ENCODE measurements around the gene ATM.

The ATM gene, protein sequence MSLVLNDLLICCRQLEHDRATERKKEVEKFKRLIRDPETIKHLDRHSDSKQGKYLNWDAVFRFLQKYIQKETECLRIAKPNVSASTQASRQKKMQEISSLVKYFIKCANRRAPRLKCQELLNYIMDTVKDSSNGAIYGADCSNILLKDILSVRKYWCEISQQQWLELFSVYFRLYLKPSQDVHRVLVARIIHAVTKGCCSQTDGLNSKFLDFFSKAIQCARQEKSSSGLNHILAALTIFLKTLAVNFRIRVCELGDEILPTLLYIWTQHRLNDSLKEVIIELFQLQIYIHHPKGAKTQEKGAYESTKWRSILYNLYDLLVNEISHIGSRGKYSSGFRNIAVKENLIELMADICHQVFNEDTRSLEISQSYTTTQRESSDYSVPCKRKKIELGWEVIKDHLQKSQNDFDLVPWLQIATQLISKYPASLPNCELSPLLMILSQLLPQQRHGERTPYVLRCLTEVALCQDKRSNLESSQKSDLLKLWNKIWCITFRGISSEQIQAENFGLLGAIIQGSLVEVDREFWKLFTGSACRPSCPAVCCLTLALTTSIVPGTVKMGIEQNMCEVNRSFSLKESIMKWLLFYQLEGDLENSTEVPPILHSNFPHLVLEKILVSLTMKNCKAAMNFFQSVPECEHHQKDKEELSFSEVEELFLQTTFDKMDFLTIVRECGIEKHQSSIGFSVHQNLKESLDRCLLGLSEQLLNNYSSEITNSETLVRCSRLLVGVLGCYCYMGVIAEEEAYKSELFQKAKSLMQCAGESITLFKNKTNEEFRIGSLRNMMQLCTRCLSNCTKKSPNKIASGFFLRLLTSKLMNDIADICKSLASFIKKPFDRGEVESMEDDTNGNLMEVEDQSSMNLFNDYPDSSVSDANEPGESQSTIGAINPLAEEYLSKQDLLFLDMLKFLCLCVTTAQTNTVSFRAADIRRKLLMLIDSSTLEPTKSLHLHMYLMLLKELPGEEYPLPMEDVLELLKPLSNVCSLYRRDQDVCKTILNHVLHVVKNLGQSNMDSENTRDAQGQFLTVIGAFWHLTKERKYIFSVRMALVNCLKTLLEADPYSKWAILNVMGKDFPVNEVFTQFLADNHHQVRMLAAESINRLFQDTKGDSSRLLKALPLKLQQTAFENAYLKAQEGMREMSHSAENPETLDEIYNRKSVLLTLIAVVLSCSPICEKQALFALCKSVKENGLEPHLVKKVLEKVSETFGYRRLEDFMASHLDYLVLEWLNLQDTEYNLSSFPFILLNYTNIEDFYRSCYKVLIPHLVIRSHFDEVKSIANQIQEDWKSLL (N-terminal part only)

DNA sequence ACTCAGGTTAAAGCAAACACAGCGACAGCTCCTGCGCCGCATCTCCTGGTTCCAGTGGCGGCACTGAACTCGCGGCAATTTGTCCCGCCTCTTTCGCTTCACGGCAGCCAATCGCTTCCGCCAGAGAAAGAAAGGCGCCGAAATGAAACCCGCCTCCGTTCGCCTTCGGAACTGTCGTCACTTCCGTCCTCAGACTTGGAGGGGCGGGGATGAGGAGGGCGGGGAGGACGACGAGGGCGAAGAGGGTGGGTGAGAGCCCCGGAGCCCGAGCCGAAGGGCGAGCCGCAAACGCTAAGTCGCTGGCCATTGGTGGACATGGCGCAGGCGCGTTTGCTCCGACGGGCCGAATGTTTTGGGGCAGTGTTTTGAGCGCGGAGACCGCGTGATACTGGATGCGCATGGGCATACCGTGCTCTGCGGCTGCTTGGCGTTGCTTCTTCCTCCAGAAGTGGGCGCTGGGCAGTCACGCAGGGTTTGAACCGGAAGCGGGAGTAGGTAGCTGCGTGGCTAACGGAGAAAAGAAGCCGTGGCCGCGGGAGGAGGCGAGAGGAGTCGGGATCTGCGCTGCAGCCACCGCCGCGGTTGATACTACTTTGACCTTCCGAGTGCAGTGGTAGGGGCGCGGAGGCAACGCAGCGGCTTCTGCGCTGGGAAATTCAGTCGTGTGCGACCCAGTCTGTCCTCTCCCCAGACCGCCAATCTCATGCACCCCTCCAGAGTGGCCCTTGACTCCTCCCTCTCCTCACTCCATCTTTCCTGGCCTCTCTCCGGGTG is at the start of gene ATM, which contains the start of gene NPAT:
ATM (plus strand) TSS at position 494 of the 774 bp plus-strand sequence. CDS start 4,558 bp downstream, outside the sequence.
NPAT (minus strand) TSS at position 65 of the 774 bp plus-strand sequence. CDS start 102 bp downstream, outside the sequence.
- peak; percentile 95 to 98 for DNase-seq

DNA sequence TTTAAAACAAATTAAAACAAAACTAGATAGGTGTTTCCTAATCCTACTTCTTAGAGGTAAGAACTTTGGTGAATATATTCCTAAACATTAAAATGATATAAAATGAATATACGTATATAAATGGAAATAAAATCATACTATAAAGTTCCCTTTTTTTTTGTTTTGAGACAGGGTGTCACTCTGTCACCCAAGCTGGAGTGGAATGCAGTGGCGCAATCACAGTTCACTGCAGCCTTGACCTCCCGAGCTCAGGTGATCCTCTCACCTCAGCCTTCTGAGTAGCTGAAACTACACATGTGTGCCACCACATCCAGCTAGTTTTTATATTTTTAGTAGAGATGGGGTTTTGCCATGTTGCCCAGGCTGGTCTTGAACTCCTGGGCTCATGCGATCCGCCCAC is 45.3 kb upstream of the ATM start:
- no peak for DNase-seq

GRCh38 chr11:108193725-108194124 is 29.1 kb upstream of the ATM start:
- no peak for DNase-seq

DNA sequence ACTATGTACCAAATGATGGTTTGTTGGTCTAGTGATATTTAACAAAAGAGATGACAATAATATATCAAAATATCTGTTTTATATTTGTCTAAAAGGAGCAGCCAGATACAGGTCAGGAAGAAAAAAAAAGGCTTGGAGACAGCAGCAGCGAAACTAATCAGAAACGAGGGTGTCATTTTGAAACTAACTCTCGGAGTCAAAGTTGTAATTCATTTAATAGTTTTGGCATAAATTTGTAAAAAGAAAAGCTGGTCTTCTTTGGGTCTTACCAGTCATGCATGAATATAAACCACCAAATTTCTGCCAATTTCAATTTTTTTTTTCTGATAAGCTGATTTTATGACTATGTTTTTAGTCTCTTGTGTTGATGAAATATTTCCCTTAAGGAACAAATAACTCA is 26.0 kb upstream of the ATM start:
- no peak for DNase-seq

DNA sequence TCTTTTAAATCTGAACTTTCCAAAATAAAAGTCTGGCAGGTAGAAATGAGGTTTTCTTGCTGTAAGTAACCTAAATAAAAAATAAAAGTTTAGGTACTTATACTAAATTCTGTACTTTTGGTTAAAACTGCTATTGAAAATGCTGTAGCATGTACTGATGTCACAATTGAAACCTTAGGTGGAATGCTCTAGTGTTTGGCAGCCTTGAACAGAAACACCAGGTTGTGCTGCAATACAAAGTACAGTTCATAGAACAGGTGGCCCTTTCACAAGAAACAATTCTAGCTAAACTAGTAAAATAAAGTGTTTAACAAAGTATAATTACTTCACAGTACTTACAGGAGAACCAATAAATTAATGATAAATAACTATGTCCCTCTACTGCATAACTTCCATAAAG is 25.5 kb upstream of the ATM start:
- no peak for DNase-seq

- DNase-seq, result no peak
Measured at GRCh38 chr11:108198833-108199232, 24.0 kb upstream of the ATM start.

DNA sequence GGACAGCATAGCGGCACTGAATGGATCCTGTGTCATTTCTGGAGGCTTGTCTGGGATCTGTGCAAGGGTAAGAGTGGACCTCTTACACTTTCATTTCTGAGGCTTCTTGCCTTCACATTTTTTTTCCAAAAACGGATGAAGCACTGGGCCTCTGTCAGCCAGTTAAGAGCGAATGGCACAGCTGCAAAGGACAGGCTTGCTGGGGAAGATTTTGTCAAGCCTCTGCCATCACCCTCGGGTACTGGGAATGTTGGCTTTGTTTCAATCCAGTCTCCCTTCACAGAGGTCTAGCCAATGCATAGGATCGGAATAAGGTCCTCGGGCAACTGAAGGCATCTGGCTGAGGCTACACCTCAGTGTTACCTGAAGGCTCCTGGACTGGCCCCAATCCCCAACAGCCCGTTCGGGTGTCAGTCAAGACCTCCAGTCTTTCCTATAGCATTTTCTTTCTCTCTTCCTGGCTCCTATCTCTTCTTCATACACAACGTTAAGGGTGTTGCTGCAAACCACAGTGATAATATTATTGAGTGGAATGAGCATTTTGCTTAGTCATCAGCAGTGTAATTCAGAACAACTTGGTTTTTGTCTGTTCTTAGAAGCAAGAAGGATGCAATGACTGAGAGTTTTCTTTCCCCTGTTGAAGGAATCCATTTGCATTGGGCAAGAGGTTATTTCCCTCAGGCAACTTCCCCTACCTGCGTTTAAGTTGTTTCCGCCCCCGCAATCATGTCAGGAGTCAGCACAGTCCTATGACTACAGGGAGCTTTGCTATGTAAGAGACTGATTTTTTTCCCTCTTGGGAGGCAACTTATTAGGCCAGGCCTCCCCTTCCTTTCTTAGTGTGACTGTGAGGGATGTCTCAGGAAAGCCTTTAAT is 23.2 kb upstream of the ATM start:
- DNase-seq, result peak; percentile 63 to 67

DNA sequence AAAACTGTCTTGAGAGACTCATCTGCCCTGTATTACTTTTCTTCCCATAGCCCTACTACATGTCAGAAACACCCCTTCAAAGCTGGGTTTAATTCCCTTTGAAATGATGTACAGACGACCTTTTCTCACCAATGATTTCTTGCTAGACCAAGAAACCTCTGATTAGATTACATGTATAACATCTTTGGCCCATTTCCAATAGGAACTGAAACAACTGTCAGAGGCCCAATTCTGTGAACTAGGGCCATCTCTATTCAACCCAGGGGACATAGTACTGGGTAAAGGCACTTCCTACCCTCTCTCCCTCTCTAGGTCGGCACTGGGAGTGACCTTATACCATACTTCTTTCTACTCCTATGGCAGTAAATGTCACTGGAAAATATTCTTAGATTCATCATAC is 19.8 kb upstream of the ATM start:
- DNase-seq, result no peak

- DNase-seq, result no peak
Measured at GRCh38 chr11:108204376-108204775, 18.5 kb upstream of the ATM start.

DNA sequence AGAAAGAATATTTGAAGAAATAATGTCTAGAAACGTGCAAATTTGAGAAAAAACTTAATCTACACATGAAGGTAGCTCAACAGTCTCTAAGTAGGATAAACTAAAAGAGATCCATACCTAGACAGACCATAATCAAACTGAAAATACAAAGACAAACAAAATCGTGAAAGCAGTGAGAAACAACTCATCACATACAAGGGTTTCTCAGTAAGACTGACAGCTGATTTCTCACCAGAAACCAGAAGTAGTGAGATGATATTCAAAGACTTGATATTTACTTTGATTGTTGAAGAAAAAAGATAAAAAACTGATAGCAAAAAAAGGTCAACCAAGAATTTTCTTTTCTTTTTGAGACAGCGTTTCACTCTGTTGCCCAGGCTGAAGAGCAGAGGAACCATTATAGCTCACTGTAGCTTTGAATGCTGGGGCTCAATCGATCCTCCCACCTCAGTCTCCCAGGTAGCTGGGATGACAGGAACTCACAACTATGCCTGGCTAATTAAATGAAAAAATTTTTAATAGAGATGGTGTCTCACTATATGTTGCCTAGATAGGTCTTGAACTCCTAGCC is 17.9 kb upstream of the ATM start:
- DNase-seq, result no peak

- DNase-seq, result no peak
Measured at GRCh38 chr11:108206171-108206570, 16.7 kb upstream of the ATM start.

GRCh38 chr11:108206969-108207682 is 15.7 kb upstream of the ATM start:
- DNase-seq, result no peak

- DNase-seq, result no peak
Measured at GRCh38 chr11:108207683-108208060, 15.2 kb upstream of the ATM start.

DNA sequence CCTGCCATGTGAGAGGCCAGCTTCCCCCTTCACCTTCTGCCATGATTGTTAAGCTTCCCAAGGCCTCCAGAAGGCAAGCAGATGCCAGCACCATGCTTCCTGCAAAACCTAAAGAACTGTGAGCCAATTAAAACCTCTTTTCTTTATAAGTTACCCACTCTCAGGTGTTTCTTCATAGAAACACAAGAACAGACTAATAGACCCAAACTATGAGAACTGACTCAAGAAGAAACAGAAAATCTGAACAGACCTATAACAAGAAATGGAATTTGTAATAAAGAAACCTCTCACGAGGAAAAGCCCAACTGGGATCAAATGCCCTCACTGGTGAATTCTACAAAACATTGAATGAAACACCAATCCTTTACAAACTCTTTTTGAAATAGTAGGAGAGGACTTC is 12.4 kb upstream of the ATM start:
- DNase-seq, result no peak

GRCh38 chr11:108213784-108214183 is 9.1 kb upstream of the ATM start:
- DNase-seq, result no peak

DNA sequence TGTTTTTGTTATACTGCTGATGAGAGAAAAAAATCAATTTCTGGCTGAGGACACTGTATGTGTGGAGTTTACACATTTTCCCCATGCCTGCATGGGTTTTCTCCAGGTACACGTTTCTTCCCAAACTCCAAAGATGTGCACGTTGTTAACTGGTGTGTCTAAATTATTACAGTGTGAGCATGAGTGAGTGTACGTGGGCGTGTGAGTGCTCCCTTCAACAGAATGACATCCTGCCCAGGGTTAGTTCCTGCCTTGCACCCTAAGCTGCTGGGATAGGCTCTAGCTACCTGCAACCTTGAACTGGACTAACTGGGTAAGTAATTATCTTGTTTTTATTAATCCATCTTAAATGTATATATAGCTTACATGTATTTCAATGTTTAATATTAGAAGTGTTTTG is 5.9 kb upstream of the ATM start:
- peak; percentile 29 to 39 for DNase-seq

- no peak for DNase-seq
Measured at GRCh38 chr11:108218455-108218854, 4.4 kb upstream of the ATM start.

- no peak for DNase-seq
Measured at GRCh38 chr11:108218912-108219783, 3.7 kb upstream of the ATM start.

DNA sequence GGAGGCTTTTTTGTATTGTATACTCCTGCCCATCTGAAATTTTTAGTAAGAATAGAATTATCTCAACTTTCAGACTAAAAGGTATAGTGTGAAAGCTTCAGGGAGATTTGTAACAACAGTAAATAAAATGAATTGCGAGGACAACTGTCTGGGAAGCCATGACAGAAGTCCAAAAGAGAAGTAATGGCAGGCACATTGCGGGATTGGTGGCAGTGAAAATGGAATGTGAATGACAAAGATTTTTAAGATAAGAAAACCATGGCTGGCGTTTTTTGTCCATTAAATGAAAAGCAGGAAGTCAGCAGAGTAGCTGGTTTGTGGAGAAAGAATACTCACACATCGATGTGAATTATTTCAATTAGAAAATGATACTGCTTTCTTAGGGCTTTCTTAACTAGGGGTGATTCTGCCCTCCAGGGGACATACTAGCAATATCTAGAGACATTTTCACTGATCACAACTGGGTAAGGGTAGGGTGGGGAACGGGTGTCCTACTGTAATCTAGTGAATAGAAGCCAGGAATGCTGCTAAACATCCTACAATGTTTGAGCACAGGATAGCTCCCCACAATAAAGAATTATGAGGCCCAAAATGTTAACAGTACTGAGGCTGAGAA is 2.0 kb upstream of the ATM start:
- no peak for DNase-seq

Data from activated CD4-positive, alpha-beta T cell treated with anti-CD3 and anti-CD28 coated beads for 4 hours (primary cell).